Naive thymus-derived CD4-positive, alpha-beta T cell (primary cell): ENCODE data around the gene GPSM3. TPM values are rescaled to one million over a fixed set of nuclear protein-coding genes. Genes with fewer than 3 reads are reported as not detected.
"Not testable (repeated sequence)": the region's sequence is repeated elsewhere in the genome, so short reads cannot be mapped to it uniquely, and the experiment has no call there.

Experiments
- ATAC-seq: fragments of 150-1000 bp; cut with Tn5 transposase; 2 replicates; pipeline ENCODE4 v1.10.0; 2021; ENCODE audit warnings: mild to moderate bottlenecking, moderate library complexity
- CTCF ChIA-PET: fragments of 350-600 bp; sonication (Branson Sonifier 250); formaldehyde crosslinking; loops from one replicate; lab custom pipeline; 2021; ENCODE audit warnings: antibody characterized with exemption; lab: Charles Lee
- POLR2A ChIA-PET: fragments of 350-600 bp; sonication (Branson Sonifier 250); formaldehyde crosslinking; loops from one replicate; lab custom pipeline; 2021; ENCODE audit warnings: antibody characterized with exemption, inconsistent platforms; lab: Charles Lee
- DNase-seq, 9 donors: peaks; one replicate each; pipeline versions ENCODE4 v3.0.0 to v3.0.0-alpha.2; 2020 to 2022; ENCODE audit warnings: mixed read lengths in 1 of 9
- H3K27ac ChIP-seq: one replicate; pipeline ENCODE4 v1.7.0; 2013; ENCODE audit warnings: mild to moderate bottlenecking, low read depth, low read length, moderate library complexity
- H3K27me3 ChIP-seq, 2 donors: one replicate each; pipeline ENCODE4 v1.7.0; 2013; ENCODE audit warnings: low read length in 2 of 2, mild to moderate bottlenecking in 2 of 2, moderate library complexity in 2 of 2; ENCODE audit not compliant: control insufficient read depth in 2 of 2, insufficient read depth in 2 of 2
- H3K36me3 ChIP-seq, 3 experiments: 1 replicate in 2 of 3; 2 replicates in 1 of 3; pipeline ENCODE4 v1.7.0; 2013; ENCODE audit warnings: low read length in 3 of 3, mild to moderate bottlenecking in 3 of 3, moderate library complexity in 1 of 3; ENCODE audit not compliant: insufficient read depth in 3 of 3, control insufficient read depth in 2 of 3
- H3K4me1 ChIP-seq, 2 donors: one replicate each; pipeline ENCODE4 v1.7.0; 2013; ENCODE audit warnings: low read length in 2 of 2, mild to moderate bottlenecking in 2 of 2, moderate library complexity in 1 of 2; ENCODE audit not compliant: control insufficient read depth in 2 of 2, insufficient read depth in 2 of 2
- H3K4me3 ChIP-seq: 2 replicates; pipeline ENCODE4 v1.7.0; 2013; ENCODE audit warnings: mild to moderate bottlenecking, low read length
- H3K9me3 ChIP-seq, 3 experiments: 1 replicate in 2 of 3; 2 replicates in 1 of 3; pipeline ENCODE4 v1.7.0; 2013; ENCODE audit warnings: low read length in 3 of 3; ENCODE audit not compliant: control insufficient read depth in 2 of 3
- H3K27ac Mint-ChIP-seq, 9 donors: one replicate each; pipeline ENCODE4 v1.8.0; 2020 to 2022; ENCODE audit warnings: mixed read lengths in 9 of 9, mild to moderate bottlenecking in 8 of 9, moderate library complexity in 5 of 9, inconsistent platforms in 2 of 9
- H3K27me3 Mint-ChIP-seq, 5 donors: one replicate each; pipeline ENCODE4 v1.8.0; 2021 to 2022; ENCODE audit warnings: mixed read lengths in 5 of 5, mild to moderate bottlenecking in 1 of 5
- H3K36me3 Mint-ChIP-seq, 5 donors: one replicate each; pipeline ENCODE4 v1.8.0; 2020 to 2022; ENCODE audit warnings: mixed read lengths in 5 of 5, mild to moderate bottlenecking in 3 of 5, inconsistent platforms in 1 of 5
- H3K4me1 Mint-ChIP-seq, 7 donors: one replicate each; pipeline ENCODE4 v1.8.0; 2020 to 2022; ENCODE audit warnings: mixed read lengths in 7 of 7, mild to moderate bottlenecking in 3 of 7, inconsistent platforms in 1 of 7
- H3K4me3 Mint-ChIP-seq, 10 donors: one replicate each; pipeline ENCODE4 v1.8.0; 2020 to 2022; ENCODE audit warnings: mild to moderate bottlenecking in 10 of 10, mixed read lengths in 10 of 10, moderate library complexity in 6 of 10, inconsistent platforms in 2 of 10
- H3K9me3 Mint-ChIP-seq, 11 donors: one replicate each; pipeline ENCODE4 v1.8.0; 2020 to 2022; ENCODE audit warnings: mixed read lengths in 11 of 11, mild to moderate bottlenecking in 4 of 11, inconsistent platforms in 1 of 11, moderate library complexity in 1 of 11
- intact Hi-C, 2 donors: fragments of 100-400 bp; cut with micrococcal nuclease; formaldehyde crosslinking; loops; one replicate each; pipeline ENCODE4 v1.15.1; 2023
- polyA plus RNA-seq, 2 donors: library from polyadenylated mRNA; unstranded; fragments of 300-500 nt; fragmentation: Illumina TruSeq; gene quantifications; one replicate each; pipeline ENCODE4 v1.2.3, GENCODE V29; 2021
- total RNA-seq, 6 experiments: library from RNA in 5 of 6; stranded (reverse) in 5 of 6; gene quantifications; 1 replicate in 5 of 6; 2 replicates in 1 of 6; pipeline ENCODE4 v1.2.3 and lab custom pipeline; 2021 to 2026

Gene GPSM3
- total and polyA plus RNA-seq, 7 experiments from 2014 or later = 148 to 325 (median 271) TPM

DNA sequence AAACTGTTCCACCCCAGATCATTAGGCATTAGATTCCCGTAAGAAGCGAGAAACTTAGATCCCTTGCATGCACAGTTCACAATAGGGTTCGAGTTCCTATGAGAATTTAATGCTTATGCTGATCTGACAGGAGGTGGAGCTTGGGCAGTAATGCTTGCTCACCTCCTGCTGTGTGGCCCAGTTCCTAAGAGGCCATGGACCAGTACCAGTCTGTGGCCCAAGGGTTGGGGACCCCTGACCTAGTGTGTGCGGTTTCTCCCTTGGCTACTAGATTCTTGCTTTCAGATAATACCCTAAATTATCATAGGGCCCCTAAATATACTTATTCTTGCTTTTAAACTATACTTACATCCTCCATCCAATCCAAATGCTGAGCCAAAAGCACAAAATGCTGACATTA is 1.9 kb upstream of the GPSM3 start:
- ATAC-seq (no peak), DNase-seq (no peak)
- Mint-ChIP-seq H3K27ac (peak overlapping the region; percentile 86 to 100 (median 98)), H3K36me3 (peaks cover 7 to 24% (median 8%) of the 10 kb centered on the region in 5 donors), H3K4me3 (peak overlapping the region; percentile 92 to 100 (median 98)), H3K4me1 (peaks cover 24 to 40% (median 31%) of the 10 kb centered on the region in 7 donors), H3K9me3 (no peaks in the 10 kb centered on the region), H3K27me3 (no peaks in the 10 kb centered on the region)
- intact Hi-C loops = loop anchor here (2.0 to 10.0 kb wide), 8 partner anchors 50 to 1220 kb away; partner anchors contain the start of genes B3GALT4 (in 1 of the 2), CUTA (in 1 of the 2), EHMT2 (in 1 of the 2) and HSPA1B (in 1 of the 2)
- CTCF ChIA-PET = interaction anchor here (0.9 to 1.9 kb wide), 7 partner anchors 15 to 66 kb away, joined by 3 to 9 read pairs (median 4); partner anchors contain the start of genes ATF6B and FKBPL
- POLR2A ChIA-PET = interaction anchor here (0.5 to 10.6 kb wide), 5 partner anchors 15 to 82 kb away, joined by 3 to 259 read pairs (median 9); partner anchors contain the start of genes AGPAT1, ATF6B, FKBPL and RNF5
- peaks cover 20 to 30% of the 10 kb centered on the region in 2 donors for H3K4me1 ChIP-seq
- peak overlapping the region; percentile 97 for H3K27ac ChIP-seq
- peak overlapping the region; percentile 94 for H3K4me3 ChIP-seq
- H3K9me3 ChIP-seq = no peaks in the 10 kb centered on the region
- no peaks in the 10 kb centered on the region for H3K27me3 ChIP-seq
- peaks cover 0 to 21% (median 0%) of the 10 kb centered on the region in 3 experiments for H3K36me3 ChIP-seq

DNA sequence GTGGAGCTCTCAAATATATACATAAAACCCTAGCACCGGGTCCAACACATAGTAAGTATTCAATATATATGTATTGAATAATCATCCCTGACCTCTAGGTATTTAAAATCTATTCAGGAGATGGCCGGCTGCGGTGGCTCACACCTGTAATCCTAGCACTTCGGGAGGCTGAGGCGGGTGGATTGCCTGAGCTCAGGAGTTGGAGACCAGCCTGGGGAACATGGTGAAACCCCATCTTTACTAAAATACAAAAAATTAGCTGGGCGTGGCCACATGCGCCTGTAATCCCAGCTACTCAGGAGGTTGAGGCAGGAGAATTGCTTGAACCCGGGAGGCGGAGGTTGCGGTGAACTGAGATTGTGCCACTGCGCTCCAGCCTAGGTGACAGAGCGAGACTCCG is 653 bp upstream of the GPSM3 start:
- Mint-ChIP-seq H3K36me3 (peaks cover 7 to 32% (median 16%) of the 10 kb centered on the region in 5 donors), H3K27ac (peak overlapping the region; percentile 84 to 100 (median 97)), H3K4me3 (peak overlapping the region; percentile 92 to 100 (median 98)), H3K4me1 (peaks cover 36 to 53% (median 40%) of the 10 kb centered on the region in 7 donors)
- peak overlapping the region; percentile 97 for H3K27ac ChIP-seq
- ChIA-PET POLR2A (interaction anchor here (0.6 to 10.6 kb wide), 14 partner anchors 13 to 1462 kb away, joined by 3 to 259 read pairs (median 6); partner anchors contain the start of genes AGPAT1, ATF6B, BAG6 and BRD2), CTCF (interaction anchor here (0.6 to 1.6 kb wide), 8 partner anchors 10 to 1363 kb away, joined by 3 to 10 read pairs (median 4); partner anchors contain the start of gene FKBPL)
- H3K4me3 ChIP-seq = peak overlapping the region; percentile 94
- peaks cover 0 to 24% (median 0%) of the 10 kb centered on the region in 3 experiments for H3K36me3 ChIP-seq
- H3K27me3 ChIP-seq, H3K27me3 Mint-ChIP-seq, DNase-seq, ATAC-seq, H3K9me3 ChIP-seq, H3K9me3 Mint-ChIP-seq: not testable (repeated sequence)
- intact Hi-C loops = loop anchor here (2.0 to 10.0 kb wide), 6 partner anchors 296 to 1222 kb away; partner anchors contain the start of genes B3GALT4 (in 1 of the 2), CUTA (in 1 of the 2), EHMT2 (in 1 of the 2) and HSPA1B (in 1 of the 2)
- H3K4me1 ChIP-seq = peaks cover 27 to 39% of the 10 kb centered on the region in 2 donors

DNA sequence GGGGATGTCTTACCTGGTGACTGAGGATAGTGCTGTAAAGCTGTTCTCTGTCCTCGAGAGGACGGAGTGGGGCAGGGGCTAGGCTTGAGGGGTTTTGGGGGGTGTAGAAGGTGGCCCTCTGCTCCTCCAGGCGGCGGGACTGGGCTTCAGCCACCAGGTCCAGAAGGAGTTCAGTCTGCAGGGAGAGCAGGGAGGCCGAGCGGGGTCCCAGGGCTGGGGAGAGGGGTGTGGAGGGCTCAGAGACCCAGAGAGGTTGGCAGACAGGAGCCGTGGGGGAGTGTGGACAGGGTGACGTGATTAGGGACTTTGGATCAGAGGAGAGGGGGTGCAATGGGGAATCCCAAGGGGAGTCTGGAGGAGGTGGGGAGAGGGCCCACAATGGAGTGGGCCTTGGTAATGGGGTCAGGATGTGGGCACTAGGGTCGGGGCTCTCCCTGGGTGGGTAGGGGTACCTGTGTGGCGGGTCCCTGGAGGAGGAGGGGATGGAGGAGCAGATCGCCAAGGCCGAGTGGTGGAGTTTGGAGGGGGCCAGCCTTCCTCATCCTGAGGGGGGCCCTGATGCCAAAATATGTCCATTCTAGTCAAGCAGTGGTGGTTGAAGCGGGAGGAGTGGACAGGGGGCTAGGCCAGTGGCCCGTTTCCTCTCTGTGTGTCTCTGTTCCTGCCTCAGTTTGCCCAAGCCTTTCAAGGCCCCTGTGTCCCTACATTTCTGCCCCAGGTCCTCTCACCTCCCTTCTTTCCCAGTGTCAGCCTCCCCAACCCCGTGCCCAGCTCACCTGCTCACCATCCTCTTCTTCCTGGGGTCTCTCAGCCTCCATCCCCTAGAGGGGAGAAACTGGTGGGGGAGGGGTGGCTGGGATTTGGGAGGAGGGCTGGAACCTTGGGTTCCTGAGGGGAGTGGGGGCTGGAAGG is 491 bp downstream of the GPSM3 start:
- Histone ChIP-seq H3K4me1 (peaks cover 39% of the 10 kb centered on the region in 2 donors), H3K27me3 (no peaks in the 10 kb centered on the region), H3K9me3 (no peaks in the 10 kb centered on the region), H3K4me3 (peak overlapping the region; percentile 94), H3K36me3 (peaks cover 9 to 36% (median 9%) of the 10 kb centered on the region in 3 experiments), H3K27ac (peak overlapping the region; percentile 97)
- DNase-seq (peak in 2 of 9 donors; percentile 13 to 53), ATAC-seq (no peak)
- intact Hi-C loops = loop anchor here (1.0 to 10.0 kb wide), 8 partner anchors 73 to 1223 kb away; partner anchors contain the start of genes B3GALT4 (in 1 of the 2), CUTA (in 1 of the 2), DDX39B (in 1 of the 2) and EHMT2 (in 1 of the 2)
- ChIA-PET CTCF (interaction anchor here (0.7 to 1.6 kb wide), 7 partner anchors 9 to 73 kb away, joined by 3 to 10 read pairs (median 5); partner anchors contain the start of gene FKBPL), POLR2A (interaction anchor here (0.5 to 10.6 kb wide), 17 partner anchors 12 to 780 kb away, joined by 3 to 259 read pairs (median 5); partner anchors contain the start of genes AGPAT1, ATF6B, BAG6 and BRD2)
- Mint-ChIP-seq H3K4me3 (peak overlapping the region; percentile 92 to 100 (median 98)), H3K9me3 (no peaks in the 10 kb centered on the region), H3K4me1 (peaks cover 45 to 59% (median 50%) of the 10 kb centered on the region in 7 donors), H3K27ac (peak overlapping the region; percentile 84 to 100 (median 97)), H3K36me3 (peaks cover 12 to 40% (median 23%) of the 10 kb centered on the region in 5 donors), H3K27me3 (no peaks in the 10 kb centered on the region)

DNA sequence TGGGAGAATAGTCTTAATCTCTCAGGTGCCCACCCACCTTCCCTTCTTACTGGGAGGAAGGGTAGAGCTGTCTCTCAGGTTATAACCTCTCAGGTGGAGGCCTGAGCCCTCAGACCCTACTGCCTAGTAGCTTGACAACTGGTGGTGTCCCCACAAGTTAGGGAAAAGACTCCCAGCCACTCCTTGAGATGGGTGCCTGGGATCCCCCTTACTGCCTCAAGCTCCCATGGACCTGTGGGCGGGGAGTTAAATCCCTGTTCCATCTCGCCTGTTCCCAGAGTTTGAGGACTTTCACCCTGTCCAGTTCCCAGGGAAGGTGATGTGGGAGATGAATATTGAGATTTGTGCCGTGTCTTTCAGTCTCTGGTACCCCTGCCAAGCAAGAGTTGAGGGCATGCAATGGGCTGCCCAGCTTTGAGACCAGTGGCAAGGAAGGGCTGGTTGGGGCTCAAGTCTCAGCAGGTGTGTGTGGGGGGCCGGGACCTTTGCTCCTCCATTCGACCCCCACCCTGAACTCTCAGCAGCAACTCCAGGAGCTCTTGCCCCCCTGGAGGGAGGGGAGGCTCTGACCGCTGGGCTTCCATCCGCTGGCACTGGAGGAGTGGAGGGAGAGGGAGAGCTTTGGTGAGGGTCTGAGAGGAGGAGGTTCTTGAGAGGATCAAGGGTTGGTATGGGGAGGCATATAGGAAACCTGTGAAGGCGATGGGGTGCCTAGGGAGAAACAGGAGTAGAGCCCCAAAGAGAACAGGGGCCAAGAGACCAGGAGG is 1.3 kb downstream of the GPSM3 start:
- H3K4me1 Mint-ChIP-seq = peaks cover 50 to 61% (median 55%) of the 10 kb centered on the region in 7 donors

DNA sequence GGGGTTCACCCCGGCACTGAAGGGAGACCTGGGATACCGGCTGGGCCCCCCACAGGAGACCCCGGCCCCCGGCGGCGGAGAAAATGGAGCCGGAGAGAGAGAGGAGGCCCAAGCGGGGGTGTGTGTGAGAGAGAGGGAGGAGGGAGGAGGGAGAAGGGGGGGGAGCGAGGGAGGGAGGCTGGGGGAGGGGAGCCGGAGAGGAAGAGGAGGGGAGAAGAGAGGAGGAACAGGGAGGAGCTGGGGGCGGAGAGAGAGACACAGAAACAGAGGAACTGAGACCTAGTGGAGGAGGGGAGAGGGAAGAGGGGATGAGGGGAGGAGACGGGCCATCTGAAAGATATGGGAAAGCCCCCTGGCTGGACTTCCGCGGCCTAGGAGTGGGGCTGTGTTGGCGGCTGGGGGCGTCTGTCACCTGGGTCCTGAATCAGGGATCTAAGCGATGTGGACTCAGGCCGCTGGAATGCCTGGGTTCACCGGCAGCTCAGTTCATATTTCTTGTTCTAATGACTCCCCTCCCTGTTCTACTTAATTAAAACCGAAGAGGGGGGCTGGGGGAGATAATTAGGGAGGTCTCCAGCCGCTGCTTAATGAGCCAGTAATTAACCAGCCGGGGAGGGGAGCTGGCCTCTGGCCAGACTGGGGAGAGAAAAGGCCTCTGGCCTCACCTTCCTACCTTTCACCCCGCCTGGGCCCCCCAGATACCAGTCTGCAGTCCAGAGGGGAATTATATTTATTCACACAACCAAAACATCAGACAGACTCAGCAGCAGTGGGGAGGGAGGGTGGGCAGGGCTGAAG is 2.2 kb downstream of the GPSM3 start, which contains the start of gene PBX2:
PBX2 (minus strand) TSS at position 149 of the 798 bp plus-strand sequence. CDS start 287 bp downstream, outside the sequence.
- intact Hi-C loops = loop anchor here (1.0 to 10.0 kb wide), 10 partner anchors 12 to 1225 kb away; partner anchors contain the start of genes RNF5 (in 2 of the 2), ATF6B (in 1 of the 2), B3GALT4 (in 1 of the 2) and CUTA (in 1 of the 2)
- H3K4me1 ChIP-seq = peaks cover 37 to 46% of the 10 kb centered on the region in 2 donors
- Mint-ChIP-seq H3K4me1 (peaks cover 52 to 62% (median 58%) of the 10 kb centered on the region in 7 donors), H3K4me3 (peak within 1 kb of the TSS; percentile 97 to 100 (median 98)), H3K27ac (peak within 1 kb of the TSS; percentile 86 to 100 (median 97)), H3K27me3 (no peaks in the 10 kb centered on the region), H3K36me3 (peaks cover 17 to 47% (median 35%) of the 10 kb centered on the region in 5 donors), H3K9me3 (no peaks in the 10 kb centered on the region)
- ChIA-PET POLR2A (interaction anchor here (0.6 to 10.6 kb wide), 12 partner anchors 8 to 986 kb away, joined by 3 to 259 read pairs (median 4); partner anchors contain the start of genes AGPAT1, ATF6B, FKBPL and RNF5), CTCF (interaction anchor here (1.0 kb wide), 2 partner anchors 67 to 655 kb away, joined by 3 read pairs; no protein-coding TSS in a partner anchor)
- H3K27me3 ChIP-seq = no peaks in the 10 kb centered on the region
- peaks cover 10 to 51% (median 15%) of the 10 kb centered on the region in 3 experiments for H3K36me3 ChIP-seq
- peak within 1 kb of the TSS; percentile 97 for H3K27ac ChIP-seq
- H3K4me3 ChIP-seq = peak within 1 kb of the TSS; percentile 94
- ATAC-seq (peak; percentile 80), DNase-seq (peak; percentile 35 to 82 (median 76))
- no peaks in the 10 kb centered on the region for H3K9me3 ChIP-seq

More for the DNA sequence above, 1.3 kb downstream of the GPSM3 start:
- POLR2A ChIA-PET = interaction anchor here (0.6 to 10.6 kb wide), 8 partner anchors 11 to 781 kb away, joined by 3 to 259 read pairs (median 4); partner anchors contain the start of genes AGPAT1, ATF6B, FKBPL and RNF5
- peak overlapping the region; percentile 94 for H3K4me3 ChIP-seq
- H3K27me3 ChIP-seq = no peaks in the 10 kb centered on the region
- peaks cover 17 to 44% (median 32%) of the 10 kb centered on the region in 5 donors for H3K36me3 Mint-ChIP-seq
- H3K27ac Mint-ChIP-seq = peak overlapping the region; percentile 84 to 100 (median 97)
- H3K9me3 Mint-ChIP-seq = no peaks in the 10 kb centered on the region
- peaks cover 39 to 46% of the 10 kb centered on the region in 2 donors for H3K4me1 ChIP-seq
- CTCF ChIA-PET = interaction anchor here (0.6 to 1.3 kb wide), 4 partner anchors 14 to 762 kb away, joined by 3 to 5 read pairs (median 3); partner anchors contain the start of gene HLA-DMA
- H3K4me3 Mint-ChIP-seq = peak overlapping the region; percentile 92 to 100 (median 98)
- H3K36me3 ChIP-seq = peaks cover 10 to 44% (median 15%) of the 10 kb centered on the region in 3 experiments
- ATAC-seq = no peak
- H3K27me3 Mint-ChIP-seq = no peaks in the 10 kb centered on the region
- intact Hi-C loops = loop anchor here (1.0 to 10.0 kb wide), 10 partner anchors 13 to 1224 kb away; partner anchors contain the start of genes RNF5 (in 2 of the 2), ATF6B (in 1 of the 2), B3GALT4 (in 1 of the 2) and CUTA (in 1 of the 2)
- peak overlapping the region; percentile 97 for H3K27ac ChIP-seq
- no peaks in the 10 kb centered on the region for H3K9me3 ChIP-seq
- DNase-seq = no peak
